GM23338 (cell line): ENCODE measurements around the gene NQO1. TPM values are rescaled to one million over a fixed set of nuclear protein-coding genes. Genes with fewer than 3 reads are reported as not detected.

Experiments
- ATAC-seq: fragments of 200-7000 bp; cut with Tn5 transposase; 3 replicates; pipeline ENCODE4 v1.9.1; 2020
- DNase-seq: peaks from one replicate; pipeline ENCODE4 v3.0.0-alpha.2; 2015; ENCODE audit warnings: low spot score
- H2AFZ ChIP-seq: fragments of 200-600 bp; sonication (generic); 2 replicates; pipeline ENCODE4 v1.8.0; 2016; ENCODE audit warnings: antibody characterized with exemption, mild to moderate bottlenecking, moderate library complexity
- H3F3A ChIP-seq: fragments of 200-600 bp; sonication (generic); replicated peaks from 2 replicates; pipeline ENCODE4 v1.8.0; 2017; ENCODE audit warnings: antibody characterized with exemption, mixed run types, low read depth
- H3K27ac ChIP-seq: fragments of 200-600 bp; sonication (generic); 2 replicates; pipeline ENCODE4 v1.6.1; 2016; ENCODE audit warnings: low read depth
- H3K27me3 ChIP-seq: fragments of 200-600 bp; sonication (generic); 2 replicates; pipeline ENCODE4 v1.8.0; 2016; ENCODE audit warnings: mild to moderate bottlenecking, mixed run types, moderate library complexity; ENCODE audit not compliant: insufficient read depth
- H3K36me3 ChIP-seq: fragments of 200-600 bp; sonication (generic); 2 replicates; pipeline ENCODE4 v1.8.0; 2016; ENCODE audit warnings: mild to moderate bottlenecking; ENCODE audit not compliant: insufficient read depth
- H3K4me1 ChIP-seq: fragments of 200-600 bp; sonication (generic); 2 replicates; pipeline ENCODE4 v1.8.0; 2016; ENCODE audit warnings: mild to moderate bottlenecking, moderate library complexity; ENCODE audit not compliant: insufficient read depth
- H3K4me2 ChIP-seq: fragments of 200-600 bp; sonication (generic); 2 replicates; pipeline ENCODE4 v1.7.1; 2017; ENCODE audit warnings: mixed run types
- H3K4me3 ChIP-seq: fragments of 200-600 bp; sonication (generic); 2 replicates; pipeline ENCODE4 v1.6.1; 2016; ENCODE audit warnings: mixed run types
- H3K79me2 ChIP-seq: fragments of 200-600 bp; sonication (generic); replicated peaks from 2 replicates; pipeline ENCODE4 v1.8.0; 2017; ENCODE audit warnings: mild to moderate bottlenecking; ENCODE audit not compliant: insufficient read depth
- H3K9me2 ChIP-seq: fragments of 200-600 bp; sonication (generic); 2 replicates; pipeline ENCODE4 v1.8.0; 2017; ENCODE audit not compliant: insufficient read depth
- H4K20me1 ChIP-seq: fragments of 200-600 bp; sonication (generic); replicated peaks from 2 replicates; pipeline ENCODE4 v1.8.0; 2017; ENCODE audit warnings: mild to moderate bottlenecking; ENCODE audit not compliant: insufficient read depth
- H3K27ac Mint-ChIP-seq: 2 replicates; pipeline ENCODE4 v1.8.0; 2020; ENCODE audit warnings: inconsistent platforms, mild to moderate bottlenecking, moderate library complexity, mixed read lengths
- H3K27me3 Mint-ChIP-seq: 3 replicates; pipeline ENCODE4 v1.8.0; 2022; ENCODE audit warnings: low read depth, mild to moderate bottlenecking, moderate library complexity, mixed read lengths, inconsistent platforms; ENCODE audit not compliant: insufficient read depth, poor library complexity
- H3K36me3 Mint-ChIP-seq: 3 replicates; pipeline ENCODE4 v1.8.0; 2021; ENCODE audit warnings: low read depth, mild to moderate bottlenecking, inconsistent platforms, moderate library complexity, mixed read lengths
- H3K4me1 Mint-ChIP-seq: 3 replicates; pipeline ENCODE4 v1.8.0; 2020; ENCODE audit warnings: mild to moderate bottlenecking, inconsistent platforms, mixed read lengths
- H3K4me3 Mint-ChIP-seq: 3 replicates; pipeline ENCODE4 v1.8.0; 2021; ENCODE audit warnings: moderate library complexity, mild to moderate bottlenecking, inconsistent platforms, mixed read lengths
- H3K9me3 Mint-ChIP-seq: 3 replicates; pipeline ENCODE4 v1.8.0; 2020; ENCODE audit warnings: moderate library complexity, mild to moderate bottlenecking, inconsistent platforms, mixed read lengths
- CREB1 ChIP-seq: fragments of 250-450 bp; sonication (Bioruptor Pico); IDR thresholded peaks from 2 replicates; pipeline ENCODE4 v1.5.0; 2020; ENCODE audit warnings: low read depth, mild to moderate bottlenecking, moderate library complexity
- CTCF ChIP-seq, 2 experiments: fragments of 200-600 bp in 1 of 2; sonication (generic) in 1 of 2; conservative IDR thresholded peaks; 2 replicates each; pipeline versions ENCODE4 v1.5.1 to v1.6.1; 2016 to 2017; ENCODE audit warnings: antibody characterized with exemption in 2 of 2, low read depth in 2 of 2, mild to moderate bottlenecking in 2 of 2, moderate library complexity in 1 of 2
- ETS1 ChIP-seq: IDR thresholded peaks from 2 replicates; pipeline ENCODE4 v1.6.1; 2016; ENCODE audit warnings: antibody characterized with exemption
- EZH2 ChIP-seq: fragments of 200-600 bp; sonication (generic); IDR thresholded peaks from one replicate; pipeline ENCODE4 v1.8.0; 2017; ENCODE audit warnings: antibody characterized with exemption, mild to moderate bottlenecking, low read depth; ENCODE audit not compliant: unreplicated experiment
- EZH2phosphoT487 ChIP-seq: fragments of 200-600 bp; sonication (generic); IDR thresholded peaks from one replicate; pipeline ENCODE4 v1.8.1; 2018; ENCODE audit warnings: antibody characterized with exemption; ENCODE audit not compliant: unreplicated experiment
- JUNB ChIP-seq: IDR thresholded peaks from one replicate; pipeline ENCODE4 v1.6.1; 2016; ENCODE audit warnings: antibody characterized with exemption; ENCODE audit not compliant: unreplicated experiment
- NANOG ChIP-seq: IDR thresholded peaks from 2 replicates; pipeline ENCODE4 v1.6.1; 2016; ENCODE audit warnings: antibody characterized with exemption, borderline replicate concordance
- POLR2AphosphoS5 ChIP-seq: IDR thresholded peaks from 2 replicates; pipeline ENCODE4 v1.6.1; 2016; ENCODE audit warnings: antibody characterized with exemption, low read depth
- REST ChIP-seq: IDR thresholded peaks from one replicate; pipeline ENCODE4 v1.6.1; 2018; ENCODE audit warnings: antibody characterized with exemption; ENCODE audit not compliant: unreplicated experiment
- STAT1 ChIP-seq: IDR thresholded peaks from one replicate; pipeline ENCODE4 v1.6.1; 2016; ENCODE audit warnings: antibody characterized with exemption; ENCODE audit not compliant: unreplicated experiment
- ZNF331 ChIP-seq: fragments of 250-450 bp; sonication (Bioruptor Pico); IDR thresholded peaks from 2 replicates; pipeline ENCODE4 v1.5.0; 2020; ENCODE audit warnings: low read depth, mild to moderate bottlenecking, moderate library complexity
- ZNF462 ChIP-seq: fragments of 250-450 bp; sonication (Bioruptor Pico); IDR thresholded peaks from 2 replicates; pipeline ENCODE4 v1.5.0; 2020; ENCODE audit warnings: mild to moderate bottlenecking, moderate library complexity
- polyA plus RNA-seq: library from polyadenylated mRNA; unstranded; fragments of >200 nt; fragmentation: Nextera tagmentation; extraction: Ambion mirVana; gene quantifications from 2 replicates; pipeline ENCODE4 v1.2.1, GENCODE V29; 2016
- total RNA-seq: library from RNA; depleted of rRNA; stranded (reverse); fragments of >200 nt; shearing (Covaris generic); gene quantifications from 2 replicates; pipeline ENCODE4 v1.2.3, GENCODE V29; 2014

Gene NQO1
- total and polyA plus RNA-seq, 2 experiments from 2014 or later, result 80.9 to 86.3 TPM

- Histone ChIP-seq H3K36me3 (peaks cover 18% of the 10 kb centered on the region; the same call in 1 of the 2 replicates), H2AFZ (no peak overlapping the region), H3K4me3 (no peak overlapping the region), H4K20me1 (no peaks in the 10 kb centered on the region; the same call in 1 of the 2 replicates), H3K27ac (0 out of 2 replicates have a peak overlapping the region, but pooled peaks have one; percentile 45), H3K27me3 (no peaks in the 10 kb centered on the region), H3K9me2 (no peaks in the 10 kb centered on the region), H3K4me1 (peaks cover 7% of the 10 kb centered on the region; the same call in 1 of the 2 replicates), H3K4me2 (no peak overlapping the region), H3K79me2 (no peaks in the 10 kb centered on the region), H3F3A (no peaks in the 10 kb centered on the region)
- no peak for ATAC-seq
- Mint-ChIP-seq H3K4me1 (peaks cover 5% of the 10 kb centered on the region; the same call in 2 of the 3 replicates), H3K4me3 (no peak overlapping the region), H3K27ac (no peak overlapping the region), H3K36me3 (peaks cover 12% of the 10 kb centered on the region; the same call in 2 of the 3 replicates), H3K9me3 (no peaks in the 10 kb centered on the region), H3K27me3 (peaks cover 6% of the 10 kb centered on the region)
- DNase-seq, result no peak
- TF ChIP-seq POLR2AphosphoS5 (no peak), CREB1 (CRISPR knock-in tag) (no peak), ZNF331 (CRISPR knock-in tag) (no peak), EZH2phosphoT487 (no peak), ETS1 (no peak), STAT1 (no peak), NANOG (no peak), REST (no peak), JUNB (no peak), CTCF (conservative IDR thresholded peaks at IDR 0.05; ENCODE audit: low read depth in 2 of 2) (no peak), ZNF462 (no peak), EZH2 (no peak)
Measured at GRCh38 chr16:69711115-69711740, 15.1 kb downstream of the NQO1 start.
